HCT116 (cell line): ENCODE data around the gene MAGOH.

Experiments
- CTCF ChIP-seq, 3 experiments: fragments of 200-600 bp in 1 of 3; sonication (generic) in 1 of 3; IDR thresholded peaks in 2 of 3; conservative IDR thresholded peaks in 1 of 3; 2 replicates each; pipeline ENCODE4 v1.5.1; 2012 to 2017; ENCODE audit warnings: low read depth in 2 of 3, low read length in 2 of 3, antibody characterized with exemption in 1 of 3, borderline replicate concordance in 1 of 3, control low read depth in 1 of 3, mild to moderate bottlenecking in 1 of 3, mixed read lengths in 1 of 3, mixed run types in 1 of 3, moderate library complexity in 1 of 3; ENCODE audit not compliant: insufficient read depth in 1 of 3
- EZH2 ChIP-seq: fragments of 200-600 bp; sonication (generic); IDR thresholded peaks from 2 replicates; pipeline ENCODE4 v1.6.1; 2017; ENCODE audit warnings: antibody characterized with exemption, mixed run types
- MAX ChIP-seq: IDR thresholded peaks from 2 replicates; pipeline ENCODE4 v1.6.1; 2012
- POLR2A ChIP-seq: IDR thresholded peaks from 2 replicates; pipeline ENCODE4 v1.7.0; 2011; ENCODE audit warnings: borderline replicate concordance; ENCODE audit not compliant: insufficient read depth, insufficient read length; ENCODE audit errors: extremely low read depth
- POLR2AphosphoS5 ChIP-seq: IDR thresholded peaks from 2 replicates; pipeline ENCODE4 v1.6.1; 2011; ENCODE audit warnings: mild to moderate bottlenecking, low read depth, low read length, moderate library complexity
- RAD21 ChIP-seq: IDR thresholded peaks from 2 replicates; pipeline ENCODE4 v1.6.1; 2012; ENCODE audit warnings: low read depth, mild to moderate bottlenecking
- REST ChIP-seq: IDR thresholded peaks from 2 replicates; pipeline ENCODE4 v1.6.1; 2012; ENCODE audit warnings: low read depth
- YY1 ChIP-seq: IDR thresholded peaks from 2 replicates; pipeline ENCODE4 v1.6.1; 2011; ENCODE audit warnings: low read length, low read depth, moderate library complexity, mild to moderate bottlenecking; ENCODE audit not compliant: insufficient replicate concordance; ENCODE audit errors: extremely low read depth

GRCh38 chr1:53246261-53247134 lies 8.2 kb upstream of the MAGOH start:
- TF ChIP-seq REST (no peak), MAX (no peak), POLR2AphosphoS5 (no peak), CTCF (IDR thresholded peaks at IDR 0.05 in 2 of 3, conservative IDR thresholded peaks at IDR 0.05 in 1 of 3; ENCODE audit: borderline replicate concordance in 1 of 3, insufficient read depth in 1 of 3, low read depth in 2 of 3, low read length in 2 of 3) (no peak), POLR2A (no peak), RAD21 (no peak), EZH2 (no peak), YY1 (no peak)
